CD14-positive monocyte (primary cell): Measurements from ENCODE around the gene CREG2. TPM values are rescaled to one million over a fixed set of nuclear protein-coding genes. Genes with fewer than 3 reads are reported as not detected.
A peak's percentile ranks its signal among the peaks of the same experiment; 100 is the strongest.

ENCODE experiments used
- DNase-seq, 3 donors: peaks; one replicate each; pipeline ENCODE4 v3.0.0-alpha.2; 2011 to 2022
- H2AFZ ChIP-seq: 2 replicates; pipeline ENCODE4 v1.6.0; 2012; ENCODE audit warnings: mild to moderate bottlenecking, low read depth, low read length, inconsistent platforms; ENCODE audit not compliant: insufficient read depth, poor library complexity, severe bottlenecking
- H3K27ac ChIP-seq, 2 donors: 1 replicate in 1 of 2; 2 replicates in 1 of 2; pipeline ENCODE4 v1.5.1; 2012 to 2013; ENCODE audit warnings: low read length in 2 of 2, control low read depth in 1 of 2, inconsistent platforms in 1 of 2, low read depth in 1 of 2, mild to moderate bottlenecking in 1 of 2
- H3K27me3 ChIP-seq, 2 donors: one replicate each; pipeline versions ENCODE4 v1.6.0 to v1.6.1; 2011 to 2013; ENCODE audit warnings: low read length in 2 of 2; ENCODE audit not compliant: control insufficient read depth in 2 of 2, insufficient read depth in 2 of 2
- H3K36me3 ChIP-seq, 2 donors: replicated peaks in 1 of 2; 1 replicate in 1 of 2; 2 replicates in 1 of 2; pipeline versions ENCODE4 v1.5.1 to v1.6.1; 2012 to 2013; ENCODE audit warnings: low read length in 2 of 2, control low read depth in 1 of 2, inconsistent platforms in 1 of 2, mild to moderate bottlenecking in 1 of 2; ENCODE audit not compliant: insufficient read depth in 2 of 2, control insufficient read depth in 1 of 2
- H3K4me1 ChIP-seq, 2 donors: 1 replicate in 1 of 2; 2 replicates in 1 of 2; pipeline versions ENCODE4 v1.5.1 to v1.6.1; 2012 to 2013; ENCODE audit warnings: low read length in 2 of 2, control low read depth in 1 of 2, inconsistent platforms in 1 of 2, mild to moderate bottlenecking in 1 of 2, moderate library complexity in 1 of 2; ENCODE audit not compliant: insufficient read depth in 2 of 2, control insufficient read depth in 1 of 2
- H3K4me2 ChIP-seq: replicated peaks from 2 replicates; pipeline ENCODE3; 2012; ENCODE audit warnings: low read length, moderate library complexity, mild to moderate bottlenecking; ENCODE audit not compliant: poor library complexity, severe bottlenecking; ENCODE audit errors: extremely low read depth
- H3K4me3 ChIP-seq, 3 experiments: fragments of 200-600 bp in 1 of 3; sonication (generic) in 1 of 3; replicated peaks in 1 of 3; 1 replicate in 2 of 3; 2 replicates in 1 of 3; pipeline ENCODE4 v1.5.1; 2011 to 2013; ENCODE audit warnings: low read length in 3 of 3, mild to moderate bottlenecking in 3 of 3, control low read depth in 2 of 3, low read depth in 2 of 3, inconsistent platforms in 1 of 3, moderate library complexity in 1 of 3
- H3K79me2 ChIP-seq: 2 replicates; pipeline ENCODE4 v1.6.0; 2012; ENCODE audit warnings: mild to moderate bottlenecking, control low read depth, inconsistent platforms, low read length, moderate library complexity; ENCODE audit not compliant: insufficient read depth
- H3K9ac ChIP-seq: 2 replicates; pipeline ENCODE4 v1.6.0; 2017; ENCODE audit warnings: low read length, mild to moderate bottlenecking; ENCODE audit not compliant: insufficient read depth, poor library complexity, severe bottlenecking
- H3K9me3 ChIP-seq, 2 donors: replicated peaks in 1 of 2; 1 replicate in 1 of 2; 2 replicates in 1 of 2; pipeline versions ENCODE4 v1.5.1 to v1.6.1; 2012 to 2013; ENCODE audit warnings: low read length in 2 of 2, control low read depth in 1 of 2; ENCODE audit not compliant: control insufficient read depth in 1 of 2, insufficient read depth in 1 of 2
- H4K20me1 ChIP-seq: 2 replicates; pipeline ENCODE4 v1.6.0; 2012; ENCODE audit warnings: mild to moderate bottlenecking, low read length, control low read depth, moderate library complexity; ENCODE audit not compliant: insufficient read depth
- H3K27ac Mint-ChIP-seq, 7 donors: one replicate each; pipeline ENCODE4 v1.8.0; 2020; ENCODE audit warnings: mild to moderate bottlenecking in 7 of 7, mixed read lengths in 7 of 7, moderate library complexity in 6 of 7, inconsistent platforms in 2 of 7
- H3K27me3 Mint-ChIP-seq, 3 donors: one replicate each; pipeline ENCODE4 v1.8.0; 2021 to 2022; ENCODE audit warnings: low read depth in 3 of 3, mild to moderate bottlenecking in 3 of 3, mixed read lengths in 3 of 3, moderate library complexity in 3 of 3, inconsistent platforms in 1 of 3
- H3K36me3 Mint-ChIP-seq, 2 donors: one replicate each; pipeline ENCODE4 v1.8.0; 2020; ENCODE audit warnings: mixed read lengths in 2 of 2, inconsistent platforms in 1 of 2, mild to moderate bottlenecking in 1 of 2
- H3K4me1 Mint-ChIP-seq: one replicate; pipeline ENCODE4 v1.8.0; 2020; ENCODE audit warnings: mild to moderate bottlenecking, mixed read lengths
- H3K4me3 Mint-ChIP-seq, 2 donors: one replicate each; pipeline ENCODE4 v1.8.0; 2020; ENCODE audit warnings: mild to moderate bottlenecking in 2 of 2, mixed read lengths in 2 of 2, moderate library complexity in 1 of 2
- H3K9me3 Mint-ChIP-seq, 7 donors: one replicate each; pipeline ENCODE4 v1.8.0; 2020 to 2022; ENCODE audit warnings: mixed read lengths in 7 of 7, mild to moderate bottlenecking in 6 of 7, moderate library complexity in 6 of 7, inconsistent platforms in 2 of 7
- WGBS: methylation state at CpG from one replicate; pipeline ENCODE4 v1.1.5; 2013; ENCODE audit warnings: missing lambda C conversion rate; ENCODE audit not compliant: insufficient coverage; 5-methylcytosine and 5-hydroxymethylcytosine counted together
- intact Hi-C, 2 donors: fragments of 100-400 bp; cut with micrococcal nuclease; formaldehyde crosslinking; loops; one replicate each; pipeline versions ENCODE4 v1.15.0 to v1.15.1; 2023
- polyA plus RNA-seq, 3 donors: library from polyadenylated mRNA; depleted of rRNA in 1 of 3; unstranded in 2 of 3; stranded (reverse) in 1 of 3; fragments of 300-500 nt in 2 of 3; fragments of >200 nt in 1 of 3; fragmentation: Illumina TruSeq in 2 of 3; gene quantifications; 1 replicate in 2 of 3; 2 replicates in 1 of 3; pipeline ENCODE4 v1.2.3, GENCODE V29; 2012 to 2021
- TF ChIP-seq, protein P1 (sequence below): fragments of 200-600 bp; IDR thresholded peaks from one replicate; pipeline ENCODE4 v1.8.0; 2022; ENCODE audit warnings: antibody characterized with exemption, mild to moderate bottlenecking

CREG2 gene
- polyA plus RNA-seq, 3 donors: not detected

DNA sequence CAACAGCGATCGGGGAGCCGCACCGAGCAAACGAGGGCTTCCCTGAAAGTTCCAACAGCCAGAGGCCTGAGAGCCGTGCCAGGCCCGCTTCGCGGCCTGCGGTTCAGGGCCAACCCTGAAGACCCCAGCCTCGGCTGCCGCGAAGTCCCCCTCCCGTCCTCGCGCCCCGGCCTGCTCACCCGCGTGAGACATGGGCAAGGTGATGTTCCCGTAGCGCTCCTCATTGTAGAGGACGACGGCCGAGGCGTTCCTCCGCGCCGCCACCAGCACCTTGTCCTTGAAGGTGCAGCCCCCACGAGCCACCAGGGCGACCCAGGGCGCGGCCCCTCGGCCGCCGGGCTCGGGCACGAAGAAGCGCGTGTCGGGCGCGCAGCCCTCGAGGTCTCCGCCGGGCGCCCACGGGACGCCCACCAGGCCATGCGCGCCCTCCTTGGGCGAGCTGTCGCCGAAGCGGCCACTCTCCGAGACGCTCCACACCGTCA is 79.3 kb downstream of the CREG2 start:
- H3K4me1 ChIP-seq: peaks cover 64 to 72% of the 10 kb centered on the region in 2 donors
- peak overlapping the region; percentile 92 to 99 (median 95) for H3K27ac Mint-ChIP-seq
- peak overlapping the region; percentile 14 for H2AFZ ChIP-seq
- H3K4me2 ChIP-seq: peak overlapping the region; percentile 95
- peaks cover 70% of the 10 kb centered on the region for H3K4me1 Mint-ChIP-seq
- H3K27ac ChIP-seq: peak overlapping the region; percentile 94 to 96
- intact Hi-C loops: loop anchor here (2.0 to 5.0 kb wide), 2 partner anchors 21 to 56 kb away; partner anchors contain the start of gene CNOT11 (in 2 of the 2)
- H3K4me3 Mint-ChIP-seq: peak overlapping the region; percentile 94 to 98
- H3K27me3 Mint-ChIP-seq: peaks cover 0 to 3% (median 0%) of the 10 kb centered on the region in 3 donors
- WGBS: under 1% methylated on average over 55 of the region's 57 CpGs
- peaks cover 54% of the 10 kb centered on the region for H3K79me2 ChIP-seq
- peak overlapping the region; percentile 98 for H3K9ac ChIP-seq
- peaks cover 29 to 40% of the 10 kb centered on the region in 2 donors for H3K36me3 Mint-ChIP-seq
- H4K20me1 ChIP-seq: peaks cover 50% of the 10 kb centered on the region
- H3K4me3 ChIP-seq: peak overlapping the region; percentile 91 to 98 (median 98)
- TF ChIP-seq, protein P1, sequence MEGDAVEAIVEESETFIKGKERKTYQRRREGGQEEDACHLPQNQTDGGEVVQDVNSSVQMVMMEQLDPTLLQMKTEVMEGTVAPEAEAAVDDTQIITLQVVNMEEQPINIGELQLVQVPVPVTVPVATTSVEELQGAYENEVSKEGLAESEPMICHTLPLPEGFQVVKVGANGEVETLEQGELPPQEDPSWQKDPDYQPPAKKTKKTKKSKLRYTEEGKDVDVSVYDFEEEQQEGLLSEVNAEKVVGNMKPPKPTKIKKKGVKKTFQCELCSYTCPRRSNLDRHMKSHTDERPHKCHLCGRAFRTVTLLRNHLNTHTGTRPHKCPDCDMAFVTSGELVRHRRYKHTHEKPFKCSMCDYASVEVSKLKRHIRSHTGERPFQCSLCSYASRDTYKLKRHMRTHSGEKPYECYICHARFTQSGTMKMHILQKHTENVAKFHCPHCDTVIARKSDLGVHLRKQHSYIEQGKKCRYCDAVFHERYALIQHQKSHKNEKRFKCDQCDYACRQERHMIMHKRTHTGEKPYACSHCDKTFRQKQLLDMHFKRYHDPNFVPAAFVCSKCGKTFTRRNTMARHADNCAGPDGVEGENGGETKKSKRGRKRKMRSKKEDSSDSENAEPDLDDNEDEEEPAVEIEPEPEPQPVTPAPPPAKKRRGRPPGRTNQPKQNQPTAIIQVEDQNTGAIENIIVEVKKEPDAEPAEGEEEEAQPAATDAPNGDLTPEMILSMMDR: no peak
- peak in 1 of 3 donors; percentile 33 for DNase-seq
- H3K36me3 ChIP-seq: peaks cover 10 to 36% of the 10 kb centered on the region in 2 donors
- H3K9me3 ChIP-seq: no peaks in the 10 kb centered on the region
- peaks cover 0 to 2% (median 0%) of the 10 kb centered on the region in 7 donors for H3K9me3 Mint-ChIP-seq
- no peaks in the 10 kb centered on the region for H3K27me3 ChIP-seq

DNA sequence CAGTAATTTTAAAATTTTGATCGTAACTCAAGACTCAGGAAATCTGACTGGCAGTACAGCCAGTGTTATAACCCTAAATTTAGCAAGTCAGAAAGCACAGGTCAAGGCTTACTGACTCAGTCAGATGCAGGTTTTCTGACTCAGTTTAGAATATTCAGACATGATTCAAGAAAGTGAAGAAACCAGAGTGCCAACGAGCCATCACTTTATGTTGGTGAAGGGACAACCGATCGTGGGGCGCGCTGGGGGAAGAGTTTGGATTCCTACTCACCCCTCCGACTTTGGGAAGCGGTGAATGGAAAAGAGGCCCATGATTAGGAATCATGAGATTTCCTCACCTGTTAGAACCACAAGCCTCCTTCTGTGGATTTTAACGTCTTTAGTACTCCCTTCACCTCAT is 79.8 kb downstream of the CREG2 start:
- Histone ChIP-seq H3K9me3 (no peaks in the 10 kb centered on the region), H3K4me1 (peaks cover 68 to 76% of the 10 kb centered on the region in 2 donors), H4K20me1 (peaks cover 55% of the 10 kb centered on the region), H3K9ac (peak overlapping the region; percentile 98), H3K79me2 (peaks cover 59% of the 10 kb centered on the region), H3K27me3 (no peaks in the 10 kb centered on the region), H3K27ac (peak overlapping the region; percentile 94 to 96), H3K4me3 (peak overlapping the region; percentile 91 to 98 (median 98)), H2AFZ (no peak overlapping the region), H3K36me3 (peaks cover 15 to 41% of the 10 kb centered on the region in 2 donors), H3K4me2 (peak overlapping the region; percentile 95)
- peak overlapping the region; percentile 94 to 98 for H3K4me3 Mint-ChIP-seq
- TF ChIP-seq, protein P1: no peak
- peaks cover 0 to 5% (median 0%) of the 10 kb centered on the region in 3 donors for H3K27me3 Mint-ChIP-seq
- peaks cover 33 to 44% of the 10 kb centered on the region in 2 donors for H3K36me3 Mint-ChIP-seq
- peak overlapping the region; percentile 92 to 99 (median 95) for H3K27ac Mint-ChIP-seq
- intact Hi-C loops: loop anchor here (5.0 kb wide), 1 partner anchor 55 kb away; the partner anchor contains the start of gene CNOT11 (in 2 of the 2)
- peaks cover 0 to 2% (median 0%) of the 10 kb centered on the region in 7 donors for H3K9me3 Mint-ChIP-seq
- peaks cover 74% of the 10 kb centered on the region for H3K4me1 Mint-ChIP-seq
- WGBS: 50% methylated on average over 2 of the region's 9 CpGs
- peak in 2 of 3 donors; percentile 32 to 69 for DNase-seq
